Breast epithelium (tissue), 3 donors: ENCODE measurements around the gene GSX2.

ENCODE experiments used
- CTCF ChIP-seq, 3 donors: fragments of 450-650 bp; IDR thresholded peaks; one replicate each; pipeline ENCODE4 v1.5.1; 2016 to 2017; ENCODE audit warnings: antibody characterized with exemption in 3 of 3, mild to moderate bottlenecking in 3 of 3, moderate library complexity in 3 of 3
- POLR2A ChIP-seq: fragments of 450-650 bp; IDR thresholded peaks from one replicate; pipeline ENCODE4 v1.6.1; 2016; ENCODE audit warnings: antibody characterized with exemption, mild to moderate bottlenecking, moderate library complexity
- POLR2AphosphoS5 ChIP-seq, 3 donors: sonication (generic); formaldehyde crosslinking; IDR thresholded peaks; one replicate each; pipeline ENCODE4 v1.6.1; 2017; ENCODE audit warnings: antibody characterized with exemption in 3 of 3

DNA sequence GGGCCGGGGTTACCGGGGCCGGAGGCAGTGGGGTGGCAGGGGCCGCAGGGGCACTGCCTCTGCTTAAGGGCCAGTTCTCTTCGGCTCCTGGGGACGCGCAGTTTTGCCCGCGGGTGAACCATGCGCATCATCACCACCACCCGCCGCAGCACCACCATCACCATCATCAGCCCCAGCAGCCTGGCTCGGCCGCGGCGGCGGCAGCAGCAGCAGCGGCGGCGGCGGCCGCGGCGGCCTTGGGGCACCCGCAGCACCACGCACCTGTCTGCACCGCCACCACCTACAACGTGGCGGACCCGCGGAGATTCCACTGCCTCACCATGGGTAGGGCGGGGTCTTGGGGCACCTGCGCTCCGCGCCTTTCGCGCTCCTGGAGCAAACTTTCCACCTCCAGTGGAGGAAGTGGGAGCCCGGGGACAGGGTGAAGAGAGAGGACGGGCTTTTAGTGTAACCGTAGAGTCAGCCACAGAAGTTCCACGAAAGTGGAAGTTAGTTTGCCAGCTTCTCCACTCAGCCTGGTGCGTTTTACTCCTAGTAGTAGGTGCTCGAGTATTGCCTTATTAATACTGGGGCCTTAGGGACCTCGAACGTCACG is 729 bp downstream of the GSX2 start:
- TF ChIP-seq CTCF (IDR thresholded peaks at IDR 0.05) (no peak), POLR2A (no peak), POLR2AphosphoS5 (IDR thresholded peaks at IDR 0.05) (no peak)
